Activated naive CD4-positive, alpha-beta T cell treated with anti-CD3 and anti-CD28 coated beads, Interleukin-2, amount 10 ng/mL, durations not matched to agents 7 days and 5 days (primary cell): ENCODE data around the gene RFX3.

Experiments used
- CTCF ChIA-PET: fragments of 350-600 bp; sonication (Branson Sonifier 250); formaldehyde crosslinking; loops from one replicate; lab custom pipeline; 2021; ENCODE audit warnings: antibody characterized with exemption; lab: Charles Lee
- DNase-seq: peaks from one replicate; pipeline ENCODE4 v3.0.0-alpha.2; 2020
- H3K27ac Mint-ChIP-seq: one replicate; pipeline ENCODE4 v1.8.0; 2021; ENCODE audit warnings: mild to moderate bottlenecking, moderate library complexity, mixed read lengths
- H3K27me3 Mint-ChIP-seq: one replicate; pipeline ENCODE4 v1.8.0; 2021; ENCODE audit warnings: mild to moderate bottlenecking, mixed read lengths
- H3K36me3 Mint-ChIP-seq: one replicate; pipeline ENCODE4 v1.8.0; 2021; ENCODE audit warnings: mixed read lengths
- H3K4me1 Mint-ChIP-seq: one replicate; pipeline ENCODE4 v1.8.0; 2021; ENCODE audit warnings: mixed read lengths
- H3K4me3 Mint-ChIP-seq: one replicate; pipeline ENCODE4 v1.8.0; 2021; ENCODE audit warnings: mild to moderate bottlenecking, moderate library complexity, mixed read lengths
- H3K9me3 Mint-ChIP-seq: one replicate; pipeline ENCODE4 v1.8.0; 2021; ENCODE audit warnings: mixed read lengths

Gene RFX3

GRCh38 chr9:3238236-3238635, 287.6 kb downstream of the RFX3 start:
- CTCF ChIA-PET: interaction anchor here (0.7 to 1.4 kb wide), 2 partner anchors 203 to 1141 kb away, joined by 3 to 5 read pairs; no protein-coding TSS in a partner anchor
- H3K4me3 Mint-ChIP-seq: no peak overlapping the region

GRCh38 chr9:3237121-3237520, 288.7 kb downstream of the RFX3 start:
- Mint-ChIP-seq H3K27me3 (no peaks in the 10 kb centered on the region), H3K27ac (no peak overlapping the region), H3K9me3 (no peaks in the 10 kb centered on the region), H3K36me3 (peaks cover 3% of the 10 kb centered on the region), H3K4me1 (no peaks in the 10 kb centered on the region), H3K4me3 (no peak overlapping the region)
- DNase-seq: no peak
- CTCF ChIA-PET: interaction anchor here (1.4 kb wide), 1 partner anchor 204 kb away, joined by 6 read pairs; no protein-coding TSS in a partner anchor

More at GRCh38 chr9:3238236-3238635, 287.6 kb downstream of the RFX3 start:
- no peaks in the 10 kb centered on the region for H3K9me3 Mint-ChIP-seq
- no peaks in the 10 kb centered on the region for H3K27me3 Mint-ChIP-seq
- no peak for DNase-seq
- no peaks in the 10 kb centered on the region for H3K4me1 Mint-ChIP-seq
- no peak overlapping the region for H3K27ac Mint-ChIP-seq
- H3K36me3 Mint-ChIP-seq: peaks cover 3% of the 10 kb centered on the region

- no peak overlapping the region for H3K4me3 Mint-ChIP-seq
- CTCF ChIA-PET: interaction anchor here (1.5 kb wide), 1 partner anchor 206 kb away, joined by 4 read pairs; no protein-coding TSS in a partner anchor
- no peaks in the 10 kb centered on the region for H3K27me3 Mint-ChIP-seq
- H3K4me1 Mint-ChIP-seq: no peaks in the 10 kb centered on the region
- no peaks in the 10 kb centered on the region for H3K9me3 Mint-ChIP-seq
- H3K27ac Mint-ChIP-seq: no peak overlapping the region
- peaks cover 3% of the 10 kb centered on the region for H3K36me3 Mint-ChIP-seq
- no peak for DNase-seq
Observed at GRCh38 chr9:3235497-3235896, 290.3 kb downstream of the RFX3 start.

- no peaks in the 10 kb centered on the region for H3K9me3 Mint-ChIP-seq
- no peak overlapping the region for H3K27ac Mint-ChIP-seq
- H3K4me3 Mint-ChIP-seq: no peak overlapping the region
- no peak for DNase-seq
- H3K36me3 Mint-ChIP-seq: no peaks in the 10 kb centered on the region
- CTCF ChIA-PET: interaction anchor here (0.9 to 1.2 kb wide), 2 partner anchors 10 to 16 kb away, joined by 3 read pairs; no protein-coding TSS in a partner anchor
- H3K27me3 Mint-ChIP-seq: no peaks in the 10 kb centered on the region
- H3K4me1 Mint-ChIP-seq: no peaks in the 10 kb centered on the region
Observed at GRCh38 chr9:3224931-3225330, 300.9 kb downstream of the RFX3 start.

- DNase-seq: no peak
- Mint-ChIP-seq H3K9me3 (no peaks in the 10 kb centered on the region), H3K27ac (no peak overlapping the region), H3K36me3 (no peaks in the 10 kb centered on the region), H3K27me3 (peaks cover under 1% of the 10 kb centered on the region), H3K4me3 (no peak overlapping the region), H3K4me1 (no peaks in the 10 kb centered on the region)
- CTCF ChIA-PET: no interaction called here
Observed at GRCh38 chr9:3215658-3216057, 310.1 kb downstream of the RFX3 start.

- Mint-ChIP-seq H3K4me1 (no peaks in the 10 kb centered on the region), H3K27me3 (peaks cover 7% of the 10 kb centered on the region), H3K27ac (no peak overlapping the region), H3K36me3 (no peaks in the 10 kb centered on the region), H3K9me3 (no peaks in the 10 kb centered on the region), H3K4me3 (no peak overlapping the region)
- CTCF ChIA-PET: no interaction called here
- no peak for DNase-seq
Observed at GRCh38 chr9:3214741-3215140, 311.1 kb downstream of the RFX3 start.

GRCh38 chr9:3205421-3206095, 320.2 kb downstream of the RFX3 start:
- H3K4me1 Mint-ChIP-seq: no peaks in the 10 kb centered on the region
- CTCF ChIA-PET: no interaction called here
- DNase-seq: no peak
- no peaks in the 10 kb centered on the region for H3K9me3 Mint-ChIP-seq
- no peak overlapping the region for H3K4me3 Mint-ChIP-seq
- H3K27ac Mint-ChIP-seq: no peak overlapping the region
- H3K36me3 Mint-ChIP-seq: no peaks in the 10 kb centered on the region
- H3K27me3 Mint-ChIP-seq: peaks cover 6% of the 10 kb centered on the region

- no peaks in the 10 kb centered on the region for H3K27me3 Mint-ChIP-seq
- no peak for DNase-seq
- no peak overlapping the region for H3K4me3 Mint-ChIP-seq
- CTCF ChIA-PET: no interaction called here
- no peaks in the 10 kb centered on the region for H3K4me1 Mint-ChIP-seq
- no peaks in the 10 kb centered on the region for H3K36me3 Mint-ChIP-seq
- H3K9me3 Mint-ChIP-seq: no peaks in the 10 kb centered on the region
- H3K27ac Mint-ChIP-seq: no peak overlapping the region
Observed at GRCh38 chr9:3200331-3200774, 325.4 kb downstream of the RFX3 start.

GRCh38 chr9:3193791-3194190, 332.0 kb downstream of the RFX3 start:
- DNase-seq: no peak
- no peak overlapping the region for H3K27ac Mint-ChIP-seq
- no peaks in the 10 kb centered on the region for H3K4me1 Mint-ChIP-seq
- no peaks in the 10 kb centered on the region for H3K36me3 Mint-ChIP-seq
- no peaks in the 10 kb centered on the region for H3K9me3 Mint-ChIP-seq
- no peak overlapping the region for H3K4me3 Mint-ChIP-seq
- CTCF ChIA-PET: interaction anchor here (1.0 kb wide), 1 partner anchor 11 kb away, joined by 3 read pairs; no protein-coding TSS in a partner anchor
- H3K27me3 Mint-ChIP-seq: peaks cover 4% of the 10 kb centered on the region

- H3K36me3 Mint-ChIP-seq: no peaks in the 10 kb centered on the region
- DNase-seq: no peak
- H3K4me3 Mint-ChIP-seq: no peak overlapping the region
- CTCF ChIA-PET: interaction anchor here (1.2 kb wide), 1 partner anchor 334 kb away, joined by 3 read pairs; no protein-coding TSS in a partner anchor
- no peaks in the 10 kb centered on the region for H3K9me3 Mint-ChIP-seq
- peaks cover 10% of the 10 kb centered on the region for H3K27me3 Mint-ChIP-seq
- H3K4me1 Mint-ChIP-seq: no peaks in the 10 kb centered on the region
- no peak overlapping the region for H3K27ac Mint-ChIP-seq
Observed at GRCh38 chr9:3191715-3192114, 334.1 kb downstream of the RFX3 start.

GRCh38 chr9:3189113-3189861, 336.5 kb downstream of the RFX3 start:
- Mint-ChIP-seq H3K27ac (no peak overlapping the region), H3K9me3 (no peaks in the 10 kb centered on the region), H3K27me3 (peaks cover 10% of the 10 kb centered on the region), H3K4me3 (no peak overlapping the region), H3K4me1 (no peaks in the 10 kb centered on the region), H3K36me3 (no peaks in the 10 kb centered on the region)
- CTCF ChIA-PET: no interaction called here
- no peak for DNase-seq

GRCh38 chr9:3186751-3187150, 339.1 kb downstream of the RFX3 start:
- no peaks in the 10 kb centered on the region for H3K9me3 Mint-ChIP-seq
- H3K4me1 Mint-ChIP-seq: no peaks in the 10 kb centered on the region
- no peaks in the 10 kb centered on the region for H3K36me3 Mint-ChIP-seq
- H3K4me3 Mint-ChIP-seq: no peak overlapping the region
- DNase-seq: no peak
- CTCF ChIA-PET: no interaction called here
- H3K27me3 Mint-ChIP-seq: peaks cover 21% of the 10 kb centered on the region
- H3K27ac Mint-ChIP-seq: no peak overlapping the region

GRCh38 chr9:3181049-3181953, 344.5 kb downstream of the RFX3 start:
- CTCF ChIA-PET: interaction anchor here (0.9 to 5.5 kb wide), 5 partner anchors 9 to 728 kb away, joined by 3 to 32 read pairs (median 3); no protein-coding TSS in a partner anchor
- Mint-ChIP-seq H3K27ac (no peak overlapping the region), H3K36me3 (no peaks in the 10 kb centered on the region)

GRCh38 chr9:3180696-3181048, 345.1 kb downstream of the RFX3 start:
- H3K36me3 Mint-ChIP-seq: no peaks in the 10 kb centered on the region
- no peak overlapping the region for H3K27ac Mint-ChIP-seq
- H3K9me3 Mint-ChIP-seq: no peaks in the 10 kb centered on the region
- H3K27me3 Mint-ChIP-seq: peaks cover 46% of the 10 kb centered on the region
- DNase-seq: no peak
- no peak overlapping the region for H3K4me3 Mint-ChIP-seq
- H3K4me1 Mint-ChIP-seq: peaks cover 2% of the 10 kb centered on the region
- CTCF ChIA-PET: interaction anchor here (0.9 to 5.5 kb wide), 3 partner anchors 260 to 729 kb away, joined by 3 to 32 read pairs (median 3); no protein-coding TSS in a partner anchor

More at GRCh38 chr9:3181049-3181953, 344.5 kb downstream of the RFX3 start:
- Mint-ChIP-seq H3K4me3 (peak overlapping the region; percentile 56), H3K4me1 (peaks cover 2% of the 10 kb centered on the region), H3K9me3 (no peaks in the 10 kb centered on the region), H3K27me3 (peaks cover 39% of the 10 kb centered on the region)
- peak; percentile 62 for DNase-seq
